HG03558 (cell line): ENCODE measurements around the gene ALDH16A1.

ENCODE experiments used
- ATAC-seq: cut with Tn5 transposase; IDR thresholded peaks from one replicate; pipeline ENCODE4 v1.9.1; 2021; ENCODE audit warnings: moderate number of reproducible peaks; ENCODE audit not compliant: unreplicated experiment; ENCODE audit errors: extremely low read depth

Gene ALDH16A1

DNA sequence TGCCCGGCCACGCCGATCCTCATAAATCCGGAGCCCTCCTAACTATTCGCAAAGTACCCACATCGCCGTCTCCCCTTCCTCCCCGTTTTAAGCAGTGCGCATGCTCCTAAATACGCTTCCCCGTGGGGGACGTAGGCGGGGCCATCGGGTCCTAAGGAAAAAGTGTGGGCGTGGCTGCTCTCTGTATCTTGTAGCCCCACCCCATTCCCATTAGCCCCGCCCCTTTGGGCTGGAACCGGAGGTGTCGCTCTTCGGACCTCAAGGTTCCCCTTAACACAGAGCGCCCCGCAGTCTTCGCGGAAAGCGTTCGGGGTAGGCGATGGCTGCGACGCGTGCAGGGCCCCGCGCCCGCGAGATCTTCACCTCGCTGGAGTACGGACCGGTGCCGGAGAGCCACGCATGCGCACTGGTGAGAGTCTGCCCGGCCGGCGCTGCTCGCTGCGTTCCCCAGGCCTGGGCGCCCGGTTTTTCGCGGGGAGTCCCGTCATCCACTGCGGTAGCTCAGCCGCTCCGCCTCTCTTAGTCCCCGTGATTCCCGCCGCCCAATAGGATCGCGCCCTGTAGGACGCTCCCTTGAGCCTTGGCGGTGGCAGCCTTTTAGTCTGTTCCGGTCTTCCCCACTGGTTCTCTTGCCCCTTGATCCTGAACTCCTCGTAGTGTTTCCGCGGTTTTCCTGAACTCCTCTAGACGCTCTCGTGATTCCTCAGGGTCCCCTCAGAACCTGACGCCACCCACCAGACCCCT is at the start of gene ALDH16A1:
Gene ALDH16A1 (plus strand): TSS at position 213 of the 744 bp plus-strand sequence. CDS start 107 bp downstream, at position 320.
- ATAC-seq, result peak; percentile 66

DNA sequence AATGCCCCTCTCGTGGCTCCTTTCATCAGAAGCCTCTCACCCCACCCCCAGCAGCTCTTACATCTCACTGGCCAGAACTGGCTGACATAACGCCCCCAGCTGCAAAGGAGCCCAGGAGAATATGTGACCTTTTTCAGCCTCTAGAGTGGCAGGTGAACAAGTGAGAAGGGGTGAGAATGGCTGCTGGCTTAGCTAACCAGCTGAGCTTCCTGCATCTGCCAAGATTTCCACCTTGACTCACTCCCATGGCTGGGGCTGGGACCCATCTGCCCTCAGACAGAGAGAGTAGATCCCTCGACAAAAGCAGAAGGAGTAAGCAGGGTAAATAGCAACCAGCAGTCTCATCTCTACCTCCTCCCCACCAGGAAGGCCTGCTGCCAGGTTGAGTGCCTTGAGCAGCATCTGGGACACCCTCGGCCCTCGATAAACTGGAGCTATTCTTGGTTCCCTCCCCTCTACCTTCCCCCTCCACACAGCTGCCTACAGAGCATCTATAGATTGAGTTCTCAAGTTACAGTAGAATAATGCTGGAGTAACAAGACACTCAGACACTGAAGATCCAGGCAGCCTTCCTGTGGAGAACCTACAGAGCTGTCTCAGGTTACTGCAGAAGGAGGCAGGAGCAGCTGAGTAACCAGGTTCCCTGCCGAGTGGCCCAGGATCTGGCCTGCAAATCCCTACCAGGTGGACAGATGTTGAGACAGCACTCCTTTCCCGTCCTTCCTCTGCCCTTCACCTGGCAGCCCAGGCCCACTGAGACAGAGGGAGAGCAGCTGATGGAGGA is 49.4 kb upstream of the ALDH16A1 start:
- no peak for ATAC-seq

DNA sequence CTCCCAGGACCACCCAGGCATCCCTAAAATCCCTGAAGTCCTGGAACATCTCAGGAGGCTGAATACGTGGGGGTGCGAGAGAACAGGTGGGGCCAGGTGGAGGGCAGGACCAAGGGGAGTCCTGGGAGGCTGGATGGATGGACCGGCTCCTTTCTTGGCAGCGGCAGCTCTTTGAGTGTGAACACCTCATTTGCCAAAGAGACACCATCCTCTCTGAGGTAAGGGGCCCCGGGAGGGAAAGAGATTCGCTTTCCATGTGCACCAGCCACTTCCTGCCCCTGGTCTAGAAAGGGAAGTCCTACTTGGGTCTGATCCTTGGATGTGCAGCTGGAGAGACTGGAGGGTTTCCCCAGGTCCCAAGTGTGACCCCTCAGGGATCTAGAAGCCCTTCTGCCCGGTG is 45.9 kb upstream of the ALDH16A1 start:
- no peak for ATAC-seq

DNA sequence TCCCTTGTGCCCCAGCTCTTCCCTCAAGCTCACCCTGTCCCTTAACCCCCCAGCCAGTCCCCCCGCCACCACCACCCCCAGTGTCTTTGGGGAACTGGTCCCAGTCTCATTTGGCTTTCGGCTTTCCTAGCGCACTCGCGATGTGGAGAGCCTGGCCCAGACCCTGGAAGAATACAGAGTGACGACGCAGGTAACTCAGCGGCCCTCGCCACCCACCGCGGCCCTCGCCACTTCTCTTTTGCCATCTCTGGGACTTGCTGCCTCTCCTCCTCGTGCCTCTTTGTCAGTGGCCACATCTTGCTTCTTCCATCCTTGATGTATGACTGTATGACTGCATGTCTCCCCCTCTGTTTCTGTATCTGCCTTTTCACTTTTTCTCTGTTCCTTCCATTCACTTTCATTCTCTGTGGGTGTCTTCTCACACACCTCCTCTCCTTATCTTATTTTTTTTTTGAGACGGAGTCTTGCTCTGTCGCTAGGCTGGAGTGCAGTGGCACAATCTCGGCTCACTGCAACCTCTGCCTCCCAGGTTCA is 45.5 kb upstream of the ALDH16A1 start:
- ATAC-seq, result no peak

DNA sequence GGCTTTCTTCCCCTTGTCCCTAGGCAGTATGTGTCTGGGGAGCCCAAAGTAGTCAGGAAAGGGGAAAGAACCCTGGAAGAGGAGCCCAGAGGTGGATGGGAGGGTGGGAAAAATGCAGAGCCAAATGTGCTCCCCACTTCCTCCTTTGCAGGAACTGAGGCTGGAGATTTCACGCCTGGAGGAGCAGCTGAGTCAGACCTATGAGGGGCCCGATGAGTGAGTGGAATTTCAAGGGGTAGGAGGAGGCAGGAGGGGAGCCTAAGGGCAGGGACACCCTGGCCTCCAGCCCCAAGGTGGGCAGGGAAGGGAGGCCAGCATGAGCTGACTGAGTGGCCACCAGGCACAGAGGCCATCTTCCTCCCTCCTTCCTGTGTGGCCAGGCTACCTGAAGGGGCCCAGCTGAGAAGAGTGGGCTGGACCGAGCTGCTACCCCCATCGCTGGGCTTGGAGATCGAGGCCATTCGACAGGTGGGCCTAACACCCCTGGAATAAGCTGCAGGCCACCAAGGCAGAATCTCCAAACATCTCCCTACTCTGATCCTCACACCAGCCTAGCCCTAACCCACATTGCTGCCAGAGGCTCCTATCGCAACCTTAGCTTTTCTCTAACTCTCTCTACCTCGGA is 44.1 kb upstream of the ALDH16A1 start:
- no peak for ATAC-seq

GRCh38 chr19:49409441-49410029 is 43.5 kb upstream of the ALDH16A1 start:
- ATAC-seq, result no peak

- no peak for ATAC-seq
Observed at GRCh38 chr19:49411681-49412326, 41.2 kb upstream of the ALDH16A1 start.

- ATAC-seq, result no peak
Observed at GRCh38 chr19:49413348-49413747, 39.7 kb upstream of the ALDH16A1 start.

GRCh38 chr19:49414256-49414655 is 38.8 kb upstream of the ALDH16A1 start:
- no peak for ATAC-seq

DNA sequence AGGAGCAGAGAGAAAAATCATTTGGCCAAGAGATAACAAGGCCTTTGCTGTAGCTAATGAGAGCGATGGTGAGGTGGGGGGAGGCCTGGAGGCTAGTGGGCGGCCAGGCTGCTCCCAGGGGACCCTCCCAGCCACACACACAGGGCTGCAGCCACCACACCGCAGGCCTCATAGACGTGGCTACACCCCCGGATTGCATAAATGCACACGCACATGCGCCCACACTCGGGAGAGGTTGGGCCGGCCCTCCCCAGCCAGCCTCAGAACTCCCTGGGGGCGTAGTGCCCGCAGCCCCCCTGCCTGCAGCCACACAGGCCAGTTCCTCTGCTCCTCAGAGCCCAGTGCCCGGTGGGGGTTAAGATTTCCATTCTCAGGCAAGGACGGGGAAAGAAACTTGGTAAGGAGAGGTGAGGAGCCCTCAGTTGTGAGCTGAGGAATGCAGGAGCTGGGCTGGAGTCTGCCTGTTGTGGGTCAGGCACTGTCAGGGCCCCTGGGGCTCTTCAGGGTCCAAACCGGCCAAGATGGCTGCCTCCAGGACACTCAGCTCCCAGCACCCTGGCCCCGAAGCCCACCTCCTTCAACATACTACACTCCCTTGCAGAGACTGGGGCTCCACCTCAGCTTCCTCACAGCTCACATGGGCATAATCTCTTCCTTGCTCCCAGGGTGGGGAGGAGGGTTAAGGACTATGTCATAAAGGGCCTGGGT is 37.8 kb upstream of the ALDH16A1 start:
- no peak for ATAC-seq

DNA sequence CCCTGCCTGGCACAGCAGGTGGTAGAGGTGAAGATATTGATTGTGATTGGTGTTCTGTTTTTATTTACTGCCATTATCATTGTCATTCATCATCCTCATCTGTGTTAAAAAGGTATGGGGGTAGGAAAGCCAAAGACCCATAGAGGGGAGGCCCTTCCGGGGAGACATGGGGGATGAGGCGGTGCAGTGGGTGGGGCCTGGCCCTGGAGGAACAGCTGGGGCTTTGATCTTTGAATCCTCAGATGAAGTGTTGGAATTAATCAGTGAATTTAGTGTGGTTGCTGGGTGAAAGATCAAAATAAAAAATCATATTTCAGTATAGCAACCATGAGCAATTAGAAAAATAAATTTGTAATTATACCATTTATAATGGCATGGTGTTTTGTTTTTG is 37.2 kb upstream of the ALDH16A1 start:
- ATAC-seq, result no peak

DNA sequence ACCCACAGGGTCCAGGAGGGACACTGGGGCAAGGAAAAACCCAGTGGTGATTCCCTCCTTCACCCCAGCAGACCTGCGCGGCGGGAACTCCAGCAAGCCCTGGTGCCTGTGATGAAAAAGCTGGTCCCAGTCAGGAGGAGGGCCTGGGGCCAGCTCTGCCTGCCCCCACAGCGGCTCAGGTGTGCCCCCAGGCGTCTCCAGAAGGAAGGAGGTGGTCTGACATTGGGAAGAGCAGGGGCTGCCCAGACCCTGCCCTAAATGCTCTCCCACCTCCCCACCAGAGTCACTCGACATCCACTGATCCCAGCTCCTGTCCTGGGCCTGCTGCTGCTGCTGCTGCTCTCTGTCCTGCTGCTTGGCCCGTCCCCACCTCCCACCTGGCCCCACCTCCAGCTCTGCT is 35.9 kb upstream of the ALDH16A1 start:
- no peak for ATAC-seq

GRCh38 chr19:49418511-49418910 is 34.5 kb upstream of the ALDH16A1 start:
- no peak for ATAC-seq

DNA sequence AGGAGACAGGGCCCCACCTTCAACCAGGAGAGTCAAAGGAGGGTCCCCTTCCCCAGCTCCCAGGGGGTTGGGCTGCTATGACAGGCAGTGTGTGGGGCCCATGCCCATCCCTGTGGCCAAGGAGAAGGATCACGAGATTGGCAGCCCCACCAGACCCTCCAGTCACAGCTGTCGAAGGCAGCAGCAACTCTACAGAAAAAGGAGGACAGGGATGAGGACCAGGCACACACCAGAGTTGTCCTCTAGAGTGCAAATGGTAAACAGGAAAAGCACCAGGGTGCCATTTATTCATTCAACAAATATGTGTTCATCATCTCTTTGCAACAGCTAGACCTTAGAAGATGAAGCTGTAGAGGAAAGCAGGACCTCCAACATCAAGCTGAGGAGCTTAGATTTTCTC is 33.9 kb upstream of the ALDH16A1 start:
- no peak for ATAC-seq

DNA sequence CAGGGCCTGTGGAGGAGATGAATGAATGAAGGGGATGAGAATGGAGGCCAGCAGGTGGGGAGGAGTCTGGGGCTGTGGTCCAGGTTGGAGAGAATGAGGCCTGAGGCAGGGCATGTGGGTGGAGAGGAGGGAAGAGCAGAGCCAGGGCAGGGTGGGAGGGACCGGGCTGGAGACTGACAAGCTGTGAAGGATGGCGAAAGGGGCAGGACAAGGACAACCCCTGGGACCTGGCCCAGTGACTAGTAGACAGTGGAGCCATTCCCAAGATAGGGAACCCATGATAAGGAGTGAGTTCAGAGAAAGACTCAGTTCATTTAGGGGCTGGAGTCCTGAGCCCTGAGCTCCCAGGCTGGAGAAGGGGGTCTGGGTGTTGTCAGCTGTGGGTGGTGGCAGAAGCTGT is 32.8 kb upstream of the ALDH16A1 start:
- no peak for ATAC-seq

GRCh38 chr19:49421039-49421877 is 31.8 kb upstream of the ALDH16A1 start:
- ATAC-seq, result no peak

DNA sequence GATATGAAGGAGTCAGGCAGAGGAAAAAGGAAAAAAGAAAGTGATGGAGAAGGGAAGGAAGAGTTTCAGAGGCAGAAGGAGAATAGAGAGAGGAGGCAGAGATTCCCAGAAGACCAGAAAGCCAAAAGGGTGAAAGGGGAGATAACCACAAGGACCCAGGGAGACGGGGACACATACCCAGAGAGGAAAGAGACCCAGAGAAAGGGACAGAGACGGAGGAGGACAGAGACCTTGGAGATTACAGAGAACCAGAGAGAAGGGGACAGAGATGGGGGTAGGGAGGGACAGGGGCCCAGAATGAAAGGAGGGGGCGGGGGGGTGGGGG is 31.2 kb upstream of the ALDH16A1 start:
- no peak for ATAC-seq

GRCh38 chr19:49422407-49423070 is 30.5 kb upstream of the ALDH16A1 start:
- ATAC-seq, result no peak
